K562 (cell line): ENCODE data around the gene NEMF. TPM values are rescaled to one million over a fixed set of nuclear protein-coding genes. Genes with fewer than 3 reads are reported as not detected.

Experiments
- ARID1B ChIP-seq: fragments of 450-650 bp; IDR thresholded peaks from 2 replicates; pipeline ENCODE4 v1.6.1; 2016; ENCODE audit warnings: antibody characterized with exemption, mild to moderate bottlenecking, inconsistent platforms
- BRF1 ChIP-seq: IDR thresholded peaks from 3 replicates; pipeline ENCODE4 v1.6.1; 2011; ENCODE audit warnings: borderline replicate concordance, mild to moderate bottlenecking; ENCODE audit not compliant: insufficient read length; ENCODE audit errors: extremely low read depth
- FOS ChIP-seq: IDR thresholded peaks from 3 replicates; pipeline ENCODE4 v1.6.1; 2011; ENCODE audit not compliant: insufficient read length; ENCODE audit errors: extremely low read depth
- HDAC8 ChIP-seq: fragments of 450-650 bp; IDR thresholded peaks from 2 replicates; pipeline ENCODE4 v1.6.1; 2016; ENCODE audit warnings: mild to moderate bottlenecking, missing genetic modification characterization, moderate library complexity, missing compliant biosample characterization
- KDM1A ChIP-seq, 2 experiments: fragments of 450-650 bp; IDR thresholded peaks; 2 replicates each; pipeline ENCODE4 v1.6.1; 2016; ENCODE audit warnings: mild to moderate bottlenecking in 2 of 2
- MAZ ChIP-seq, 2 experiments: fragments of 450-650 bp in 1 of 2; sonication (generic) in 1 of 2; formaldehyde crosslinking; IDR thresholded peaks in 1 of 2; conservative IDR thresholded peaks in 1 of 2; 2 replicates each; pipeline versions ENCODE4 v1.4.0 to v1.5.0; 2020; ENCODE audit warnings: mild to moderate bottlenecking in 1 of 2, missing genetic modification reagents in 1 of 2
- POLR2H ChIP-seq: IDR thresholded peaks from 2 replicates; pipeline ENCODE4 v1.6.1; 2016; ENCODE audit warnings: missing genetic modification characterization, low read depth, mild to moderate bottlenecking, control low read depth, missing compliant biosample characterization, moderate library complexity
- RFX1 ChIP-seq: fragments of 450-650 bp; IDR thresholded peaks from 2 replicates; pipeline ENCODE4 v1.6.1; 2016; ENCODE audit warnings: mild to moderate bottlenecking, moderate library complexity
- SLC30A9 ChIP-seq: fragments of 250-450 bp; sonication (Bioruptor Pico); IDR thresholded peaks from 2 replicates; pipeline ENCODE4 v1.8.0; 2022; ENCODE audit warnings: mild to moderate bottlenecking, moderate library complexity
- TARDBP ChIP-seq: fragments of 450-650 bp; IDR thresholded peaks from 2 replicates; pipeline ENCODE4 v1.6.1; 2016
- ZFP36 ChIP-seq: fragments of 150-350 bp; IDR thresholded peaks from 2 replicates; pipeline ENCODE4 v1.6.1; 2018; ENCODE audit warnings: low read length, low read depth; ENCODE audit not compliant: partially characterized antibody
- ZNF24 ChIP-seq: fragments of 450-650 bp; IDR thresholded peaks from 2 replicates; pipeline ENCODE4 v1.6.1; 2016
- ZNF398 ChIP-seq: fragments of 250-450 bp; sonication (Bioruptor Pico); IDR thresholded peaks from 2 replicates; pipeline ENCODE4 v1.8.0; 2021; ENCODE audit warnings: moderate library complexity, mild to moderate bottlenecking, inconsistent platforms
- ZNF436 ChIP-seq: fragments of 250-450, 450-650 bp; sonication (Bioruptor Pico); formaldehyde crosslinking; IDR thresholded peaks from 2 replicates; pipeline ENCODE4 v1.7.0; 2020; ENCODE audit warnings: mild to moderate bottlenecking
- polyA plus RNA-seq, 8 experiments: library from polyadenylated mRNA; depleted of rRNA in 4 of 8; stranded (reverse) in 5 of 8; unstranded in 3 of 8; fragments of >200 nt; fragmentation: Nextera tagmentation in 2 of 8; fragmentation: Illumina TruSeq in 1 of 8; extraction: Ambion mirVana in 2 of 8; extraction: Trizol in 1 of 8; gene quantifications; 2 replicates each; pipeline versions ENCODE4 v1.2.1 to v1.2.3, GENCODE V29; 2011 to 2014; ENCODE audit warnings: inconsistent platforms in 1 of 8, missing spikeins in 1 of 8
- total RNA-seq, 7 experiments: library from RNA; depleted of rRNA in 6 of 7; stranded (reverse); fragments of >200 nt in 6 of 7; fragmentation: Illumina TruSeq in 2 of 7; extraction: Trizol in 2 of 7; gene quantifications; 2 replicates each; pipeline versions ENCODE4 v1.2.1 to v1.2.3, GENCODE V29; 2011 to 2021; ENCODE audit warnings: low replicate concordance in 1 of 7
- TF ChIP-seq, protein P1 (sequence below), 2 experiments: fragments of 450-650 bp; IDR thresholded peaks; 2 replicates each; pipeline ENCODE4 v1.6.1; 2018; ENCODE audit warnings: mild to moderate bottlenecking in 2 of 2, low read depth in 1 of 2; ENCODE audit not compliant: partially characterized antibody in 2 of 2
- TF ChIP-seq, protein P2 (sequence below): IDR thresholded peaks from 3 replicates; pipeline ENCODE4 v1.6.1; 2011; ENCODE audit warnings: borderline replicate concordance, mild to moderate bottlenecking, moderate library complexity; ENCODE audit not compliant: insufficient read length; ENCODE audit errors: extremely low read depth
- TF ChIP-seq, protein P3 (sequence below): sonication (generic); formaldehyde crosslinking; IDR thresholded peaks from 2 replicates; pipeline ENCODE4 v1.8.0; 2022; ENCODE audit warnings: missing genetic modification reagents, mild to moderate bottlenecking, borderline replicate concordance

Gene NEMF
- total and polyA plus RNA-seq, 9 of the 15 experiments (the other 6 are each of a cell fraction or from before 2014, with no cell fraction given) = 38.8 to 94.4 (median 61.0) TPM

DNA sequence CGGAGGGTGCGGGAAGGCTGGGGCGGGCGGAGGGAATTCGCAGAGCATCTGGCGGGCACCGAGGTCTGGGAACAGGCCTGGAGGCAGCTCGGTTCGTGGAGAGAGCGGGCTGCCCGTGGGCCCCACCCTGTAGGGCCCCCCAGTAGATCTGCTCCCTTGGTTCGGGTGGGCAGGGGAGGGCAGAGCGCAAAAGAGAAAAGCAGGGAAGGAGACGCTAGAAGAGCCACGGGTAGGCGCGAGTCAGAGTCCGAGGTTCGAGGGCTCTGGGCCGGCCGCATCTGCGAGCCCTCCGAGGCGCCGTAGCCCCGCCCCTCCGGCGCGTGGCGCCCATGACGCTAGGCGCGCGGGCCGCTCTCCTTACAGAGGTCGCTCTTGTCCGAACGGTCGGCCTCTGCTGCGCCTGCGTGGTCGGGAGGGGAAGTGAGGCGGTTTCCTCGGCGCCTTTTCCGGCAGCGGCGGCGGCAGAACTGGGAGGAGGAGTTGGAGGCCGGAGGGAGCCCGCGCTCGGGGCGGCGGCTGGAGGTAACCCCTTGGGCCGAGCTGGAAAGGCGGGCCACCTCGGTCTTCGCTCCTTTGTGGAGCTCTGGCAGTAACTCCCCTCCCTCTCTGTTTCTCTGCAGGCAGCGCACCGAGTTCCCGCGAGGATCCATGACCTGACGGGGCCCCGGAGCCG lies 40.2 kb upstream of the NEMF start, which contains the start of gene ARF6 (continued):
- TF ChIP-seq, protein P1, sequence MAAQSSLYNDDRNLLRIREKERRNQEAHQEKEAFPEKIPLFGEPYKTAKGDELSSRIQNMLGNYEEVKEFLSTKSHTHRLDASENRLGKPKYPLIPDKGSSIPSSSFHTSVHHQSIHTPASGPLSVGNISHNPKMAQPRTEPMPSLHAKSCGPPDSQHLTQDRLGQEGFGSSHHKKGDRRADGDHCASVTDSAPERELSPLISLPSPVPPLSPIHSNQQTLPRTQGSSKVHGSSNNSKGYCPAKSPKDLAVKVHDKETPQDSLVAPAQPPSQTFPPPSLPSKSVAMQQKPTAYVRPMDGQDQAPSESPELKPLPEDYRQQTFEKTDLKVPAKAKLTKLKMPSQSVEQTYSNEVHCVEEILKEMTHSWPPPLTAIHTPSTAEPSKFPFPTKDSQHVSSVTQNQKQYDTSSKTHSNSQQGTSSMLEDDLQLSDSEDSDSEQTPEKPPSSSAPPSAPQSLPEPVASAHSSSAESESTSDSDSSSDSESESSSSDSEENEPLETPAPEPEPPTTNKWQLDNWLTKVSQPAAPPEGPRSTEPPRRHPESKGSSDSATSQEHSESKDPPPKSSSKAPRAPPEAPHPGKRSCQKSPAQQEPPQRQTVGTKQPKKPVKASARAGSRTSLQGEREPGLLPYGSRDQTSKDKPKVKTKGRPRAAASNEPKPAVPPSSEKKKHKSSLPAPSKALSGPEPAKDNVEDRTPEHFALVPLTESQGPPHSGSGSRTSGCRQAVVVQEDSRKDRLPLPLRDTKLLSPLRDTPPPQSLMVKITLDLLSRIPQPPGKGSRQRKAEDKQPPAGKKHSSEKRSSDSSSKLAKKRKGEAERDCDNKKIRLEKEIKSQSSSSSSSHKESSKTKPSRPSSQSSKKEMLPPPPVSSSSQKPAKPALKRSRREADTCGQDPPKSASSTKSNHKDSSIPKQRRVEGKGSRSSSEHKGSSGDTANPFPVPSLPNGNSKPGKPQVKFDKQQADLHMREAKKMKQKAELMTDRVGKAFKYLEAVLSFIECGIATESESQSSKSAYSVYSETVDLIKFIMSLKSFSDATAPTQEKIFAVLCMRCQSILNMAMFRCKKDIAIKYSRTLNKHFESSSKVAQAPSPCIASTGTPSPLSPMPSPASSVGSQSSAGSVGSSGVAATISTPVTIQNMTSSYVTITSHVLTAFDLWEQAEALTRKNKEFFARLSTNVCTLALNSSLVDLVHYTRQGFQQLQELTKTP (IDR thresholded peaks at IDR 0.05; ENCODE audit: low read depth in 1 of 2, partially characterized antibody in 2 of 2) = no peak
- TF ChIP-seq BRF1 = no peak
- no peak for TF ChIP-seq RFX1
- no peak for TF ChIP-seq KDM1A (IDR thresholded peaks at IDR 0.05)
- TF ChIP-seq ZNF24 = no peak
- TF ChIP-seq, protein P2, sequence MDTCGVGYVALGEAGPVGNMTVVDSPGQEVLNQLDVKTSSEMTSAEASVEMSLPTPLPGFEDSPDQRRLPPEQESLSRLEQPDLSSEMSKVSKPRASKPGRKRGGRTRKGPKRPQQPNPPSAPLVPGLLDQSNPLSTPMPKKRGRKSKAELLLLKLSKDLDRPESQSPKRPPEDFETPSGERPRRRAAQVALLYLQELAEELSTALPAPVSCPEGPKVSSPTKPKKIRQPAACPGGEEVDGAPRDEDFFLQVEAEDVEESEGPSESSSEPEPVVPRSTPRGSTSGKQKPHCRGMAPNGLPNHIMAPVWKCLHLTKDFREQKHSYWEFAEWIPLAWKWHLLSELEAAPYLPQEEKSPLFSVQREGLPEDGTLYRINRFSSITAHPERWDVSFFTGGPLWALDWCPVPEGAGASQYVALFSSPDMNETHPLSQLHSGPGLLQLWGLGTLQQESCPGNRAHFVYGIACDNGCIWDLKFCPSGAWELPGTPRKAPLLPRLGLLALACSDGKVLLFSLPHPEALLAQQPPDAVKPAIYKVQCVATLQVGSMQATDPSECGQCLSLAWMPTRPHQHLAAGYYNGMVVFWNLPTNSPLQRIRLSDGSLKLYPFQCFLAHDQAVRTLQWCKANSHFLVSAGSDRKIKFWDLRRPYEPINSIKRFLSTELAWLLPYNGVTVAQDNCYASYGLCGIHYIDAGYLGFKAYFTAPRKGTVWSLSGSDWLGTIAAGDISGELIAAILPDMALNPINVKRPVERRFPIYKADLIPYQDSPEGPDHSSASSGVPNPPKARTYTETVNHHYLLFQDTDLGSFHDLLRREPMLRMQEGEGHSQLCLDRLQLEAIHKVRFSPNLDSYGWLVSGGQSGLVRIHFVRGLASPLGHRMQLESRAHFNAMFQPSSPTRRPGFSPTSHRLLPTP = no peak
- no peak for TF ChIP-seq ZNF398 (CRISPR knock-in tag)
- peak; percentile 84 for TF ChIP-seq POLR2H
- TF ChIP-seq, protein P3, sequence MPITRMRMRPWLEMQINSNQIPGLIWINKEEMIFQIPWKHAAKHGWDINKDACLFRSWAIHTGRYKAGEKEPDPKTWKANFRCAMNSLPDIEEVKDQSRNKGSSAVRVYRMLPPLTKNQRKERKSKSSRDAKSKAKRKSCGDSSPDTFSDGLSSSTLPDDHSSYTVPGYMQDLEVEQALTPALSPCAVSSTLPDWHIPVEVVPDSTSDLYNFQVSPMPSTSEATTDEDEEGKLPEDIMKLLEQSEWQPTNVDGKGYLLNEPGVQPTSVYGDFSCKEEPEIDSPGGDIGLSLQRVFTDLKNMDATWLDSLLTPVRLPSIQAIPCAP (CRISPR knock-in tag) = no peak
- 0 out of 2 replicates have a peak, but pooled peaks have one; percentile 51 for TF ChIP-seq HDAC8 (tag)
- peak in 1 of 2 experiments; percentile 83 for TF ChIP-seq MAZ (CRISPR knock-in tag; conservative IDR thresholded peaks at IDR 0.05 in 1 of 2, IDR thresholded peaks at IDR 0.05 in 1 of 2)
- no peak for TF ChIP-seq FOS
- no peak for TF ChIP-seq TARDBP
- no peak for TF ChIP-seq SLC30A9 (CRISPR knock-in tag)
- TF ChIP-seq ZNF436 (CRISPR knock-in tag) = no peak
- no peak for TF ChIP-seq ARID1B
- TF ChIP-seq ZFP36 = no peak
